Measurements from ENCODE around the gene METTL9. TPM values are rescaled to one million over a fixed set of nuclear protein-coding genes. Genes with fewer than 3 reads are reported as not detected.

Gene METTL9
- total and polyA plus RNA-seq, 4 donors: 26.6 to 127 (median 78.1) TPM

GRCh38 chr16:21598701-21599121 lies 666 bp upstream of the METTL9 start:
- H3K27me3 ChIP-seq (ENCODE audit: control insufficient read depth in 3 of 3, insufficient read depth in 3 of 3, low read length in 2 of 3): no peaks in the 10 kb centered on the region
- H3K4me1 ChIP-seq (ENCODE audit: control insufficient read depth in 5 of 5, insufficient read depth in 5 of 5, low read length in 5 of 5): peaks cover 0 to 20% (median 4%) of the 10 kb centered on the region in 5 donors
- TF ChIP-seq CTCF (IDR thresholded peaks at IDR 0.05; ENCODE audit: control extremely low read depth, extremely low read depth): no peak
- no peak for ATAC-seq (ENCODE audit: insufficient read depth, low FRiP score)
- H3K27ac ChIP-seq (ENCODE audit: low read depth in 1 of 2, low read length in 1 of 2): peak overlapping the region; percentile 86 to 94
- H3K36me3 ChIP-seq (ENCODE audit: control insufficient read depth in 4 of 4, insufficient read depth in 4 of 4, low read length in 4 of 4): no peaks in the 10 kb centered on the region
- no peaks in the 10 kb centered on the region for H3K9me3 ChIP-seq (ENCODE audit: control insufficient read depth in 4 of 4, insufficient read depth in 3 of 4, low read length in 3 of 4)
- H3K9ac ChIP-seq (ENCODE audit: insufficient read depth in 1 of 2, low read length in 2 of 2): peak overlapping the region; percentile 92 to 97
- DNase-seq: peak in 2 of 3 donors; percentile 38 to 40
- H3K4me3 ChIP-seq: peak overlapping the region; percentile 59
- 1 to 2% methylated on average over 13 of the region's 13 CpGs for WGBS, 2 donors

- WGBS, 2 donors: 0 to 1% methylated on average over 51 to 52 of the region's 52 CpGs
- ATAC-seq (ENCODE audit: insufficient read depth, low FRiP score): no peak
- H3K27ac ChIP-seq (ENCODE audit: low read depth in 1 of 2, low read length in 1 of 2): peak overlapping the region; percentile 91 to 97
Observed at GRCh38 chr16:21600031-21600773, 825 bp downstream of the METTL9 start.

GRCh38 chr16:21602785-21603184 lies 3.4 kb downstream of the METTL9 start:
- H3K9me3 ChIP-seq (ENCODE audit: control insufficient read depth in 4 of 4, insufficient read depth in 3 of 4, low read length in 3 of 4): no peaks in the 10 kb centered on the region
- H3K27me3 ChIP-seq (ENCODE audit: control insufficient read depth in 3 of 3, insufficient read depth in 3 of 3, low read length in 2 of 3): no peaks in the 10 kb centered on the region
- WGBS, 2 donors: 92 to 94% methylated on average over 3 of the region's 3 CpGs
- no peaks in the 10 kb centered on the region for H3K36me3 ChIP-seq (ENCODE audit: control insufficient read depth in 4 of 4, insufficient read depth in 4 of 4, low read length in 4 of 4)
- peaks cover 5 to 29% (median 9%) of the 10 kb centered on the region in 5 donors for H3K4me1 ChIP-seq (ENCODE audit: control insufficient read depth in 5 of 5, insufficient read depth in 5 of 5, low read length in 5 of 5)
- no peak overlapping the region for H3K27ac ChIP-seq (ENCODE audit: low read depth in 1 of 2, low read length in 1 of 2)
- DNase-seq: no peak
- TF ChIP-seq CTCF (IDR thresholded peaks at IDR 0.05; ENCODE audit: control extremely low read depth, extremely low read depth): no peak
- no peak for ATAC-seq (ENCODE audit: insufficient read depth, low FRiP score)
- H3K4me3 ChIP-seq: no peak overlapping the region
- H3K9ac ChIP-seq (ENCODE audit: insufficient read depth in 1 of 2, low read length in 2 of 2): no peak overlapping the region

More at GRCh38 chr16:21600031-21600773, 825 bp downstream of the METTL9 start:
- peak overlapping the region; percentile 94 for H3K4me3 ChIP-seq
- no peaks in the 10 kb centered on the region for H3K9me3 ChIP-seq (ENCODE audit: control insufficient read depth in 4 of 4, insufficient read depth in 3 of 4, low read length in 3 of 4)
- no peaks in the 10 kb centered on the region for H3K27me3 ChIP-seq (ENCODE audit: control insufficient read depth in 3 of 3, insufficient read depth in 3 of 3, low read length in 2 of 3)
- H3K4me1 ChIP-seq (ENCODE audit: control insufficient read depth in 5 of 5, insufficient read depth in 5 of 5, low read length in 5 of 5): peaks cover 4 to 29% (median 5%) of the 10 kb centered on the region in 5 donors
- no peak for TF ChIP-seq CTCF (IDR thresholded peaks at IDR 0.05; ENCODE audit: control extremely low read depth, extremely low read depth)
- peak overlapping the region; percentile 78 to 82 for H3K9ac ChIP-seq (ENCODE audit: insufficient read depth in 1 of 2, low read length in 2 of 2)
- DNase-seq: peak in 2 of 3 donors; percentile 52 to 53
- no peaks in the 10 kb centered on the region for H3K36me3 ChIP-seq (ENCODE audit: control insufficient read depth in 4 of 4, insufficient read depth in 4 of 4, low read length in 4 of 4)

All from lung (tissue), 12 donors.